Activated CD8-positive, alpha-beta memory T cell treated with anti-CD3 and anti-CD28 coated beads, Interleukin-2, amount 50 U/mL, for 48 hours (primary cell): ENCODE measurements around the gene PPP2R5B.
A peak's percentile ranks its signal among the peaks of the same experiment; 100 is the strongest.

Source experiments
- DNase-seq: peaks from one replicate; pipeline ENCODE4 v3.0.0-alpha.2; 2020

Gene PPP2R5B

DNA sequence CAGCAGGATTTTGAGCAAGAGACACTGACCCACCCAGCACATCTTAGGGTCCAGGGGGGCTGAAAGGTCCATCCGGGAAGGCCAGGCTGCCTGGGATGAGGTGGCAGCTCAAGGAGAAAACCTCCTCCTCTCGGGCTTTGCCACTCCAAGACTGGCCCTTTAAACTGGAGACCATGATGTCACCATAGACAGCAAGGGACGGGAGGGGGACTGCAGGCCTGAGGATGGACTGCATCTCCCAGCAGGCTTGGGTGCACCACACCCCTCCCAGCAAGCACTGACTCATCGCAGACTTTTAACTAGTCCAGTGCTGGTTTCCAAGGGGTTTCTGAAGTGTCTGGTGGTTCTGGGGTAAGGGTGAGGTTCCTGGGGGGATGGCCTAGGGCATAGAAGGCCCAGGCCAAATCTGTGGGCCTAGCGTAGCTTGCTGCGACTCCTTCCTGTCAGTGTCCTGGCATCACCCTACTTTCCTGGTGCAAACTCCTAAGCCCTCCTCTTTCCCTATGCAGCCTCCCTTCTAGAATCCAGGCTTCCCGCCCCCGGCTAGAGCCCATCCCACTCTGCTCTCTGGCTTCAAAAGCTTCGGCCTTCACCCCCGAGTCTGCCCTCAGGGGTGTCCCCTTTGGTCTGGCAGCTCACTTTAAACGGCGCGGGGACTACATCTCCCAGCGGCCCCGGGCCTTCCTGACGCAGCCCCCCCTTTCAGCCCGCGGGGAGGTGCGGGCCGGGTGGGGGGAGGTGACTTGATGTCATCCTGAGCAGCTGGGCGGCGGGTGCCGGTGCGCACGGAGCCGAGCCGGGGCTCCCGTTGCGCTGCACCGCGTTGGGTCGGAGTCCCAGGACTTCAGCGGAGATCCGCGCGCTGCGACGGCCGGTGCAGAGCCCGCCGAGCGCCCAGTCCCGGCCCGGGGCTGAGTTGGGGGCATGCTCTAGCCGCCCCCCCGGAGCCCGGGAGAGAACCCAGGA is at the start of gene PPP2R5B:
TSS of gene PPP2R5B (plus strand) at position 746 of the 966 bp plus-strand sequence. CDS start 1,046 bp downstream, outside the sequence.
- DNase-seq: peak; percentile 92

DNA sequence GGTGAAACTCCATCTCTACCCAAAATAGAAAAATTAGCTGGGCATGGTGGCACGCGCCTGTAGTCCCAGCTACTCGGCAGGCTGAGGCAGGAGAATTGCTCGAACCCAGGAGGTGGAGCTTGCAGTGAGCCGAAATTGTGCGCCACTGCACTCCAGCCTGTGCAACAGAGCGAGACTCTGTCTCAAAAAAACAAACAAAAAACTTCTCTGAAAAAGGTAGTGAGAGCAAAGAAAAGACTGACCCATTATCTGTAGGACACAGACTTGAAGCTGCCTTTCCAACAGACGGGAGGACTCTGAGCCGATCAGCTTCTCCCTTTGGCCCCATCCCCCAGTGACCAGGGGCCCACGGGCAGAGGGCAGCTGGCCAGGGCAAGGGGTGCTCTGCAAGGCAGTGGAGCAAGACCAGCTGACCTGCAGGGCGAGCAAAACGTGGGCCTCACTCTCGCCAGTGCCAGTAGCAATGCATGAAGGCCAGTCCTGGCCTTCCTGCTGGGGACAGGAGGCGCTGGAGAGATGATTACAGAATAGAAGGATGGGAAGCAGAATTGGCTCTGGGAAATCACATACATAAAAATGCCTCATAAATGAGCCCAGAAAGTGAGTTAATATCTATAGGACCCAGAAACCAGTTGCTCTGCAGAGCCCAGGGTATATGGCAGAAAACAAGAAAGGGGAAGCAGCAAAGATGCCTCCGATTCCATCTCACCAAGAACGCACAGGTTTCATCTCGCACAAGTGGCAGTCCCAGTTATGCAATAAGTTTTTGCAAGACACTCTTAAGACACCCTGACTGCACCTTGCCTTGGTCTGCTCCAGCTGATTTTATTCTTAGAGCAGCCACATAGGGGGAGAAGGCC is 48.9 kb upstream of the PPP2R5B start:
- no peak for DNase-seq

DNA sequence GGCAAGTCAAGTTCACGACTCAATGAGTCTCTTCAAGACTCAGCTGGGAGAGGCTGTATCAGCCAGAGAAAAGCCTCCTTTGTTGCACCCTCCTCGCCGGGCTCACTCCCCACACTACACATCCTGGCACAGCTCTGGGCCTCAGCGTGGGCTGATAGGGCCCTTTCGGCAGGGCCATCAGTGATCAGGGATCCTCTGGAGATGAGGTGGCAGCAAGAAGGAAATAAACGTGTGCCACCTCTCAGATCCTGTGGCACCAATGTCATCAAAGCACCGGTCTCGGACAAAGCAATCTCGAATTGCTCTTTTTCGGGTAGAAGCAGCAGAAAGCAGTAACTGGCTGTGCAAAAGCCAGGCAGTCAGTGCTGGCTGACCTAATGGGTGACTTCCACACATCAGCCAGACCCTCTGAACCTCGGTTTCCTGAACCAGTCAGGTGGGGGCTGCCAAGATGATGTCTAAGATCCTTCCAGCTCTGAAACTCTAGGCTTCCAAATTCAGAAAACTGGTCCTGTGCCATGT is 48.2 kb upstream of the PPP2R5B start:
- DNase-seq: no peak

GRCh38 chr11:64876835-64877341 is 47.6 kb upstream of the PPP2R5B start:
- no peak for DNase-seq

DNA sequence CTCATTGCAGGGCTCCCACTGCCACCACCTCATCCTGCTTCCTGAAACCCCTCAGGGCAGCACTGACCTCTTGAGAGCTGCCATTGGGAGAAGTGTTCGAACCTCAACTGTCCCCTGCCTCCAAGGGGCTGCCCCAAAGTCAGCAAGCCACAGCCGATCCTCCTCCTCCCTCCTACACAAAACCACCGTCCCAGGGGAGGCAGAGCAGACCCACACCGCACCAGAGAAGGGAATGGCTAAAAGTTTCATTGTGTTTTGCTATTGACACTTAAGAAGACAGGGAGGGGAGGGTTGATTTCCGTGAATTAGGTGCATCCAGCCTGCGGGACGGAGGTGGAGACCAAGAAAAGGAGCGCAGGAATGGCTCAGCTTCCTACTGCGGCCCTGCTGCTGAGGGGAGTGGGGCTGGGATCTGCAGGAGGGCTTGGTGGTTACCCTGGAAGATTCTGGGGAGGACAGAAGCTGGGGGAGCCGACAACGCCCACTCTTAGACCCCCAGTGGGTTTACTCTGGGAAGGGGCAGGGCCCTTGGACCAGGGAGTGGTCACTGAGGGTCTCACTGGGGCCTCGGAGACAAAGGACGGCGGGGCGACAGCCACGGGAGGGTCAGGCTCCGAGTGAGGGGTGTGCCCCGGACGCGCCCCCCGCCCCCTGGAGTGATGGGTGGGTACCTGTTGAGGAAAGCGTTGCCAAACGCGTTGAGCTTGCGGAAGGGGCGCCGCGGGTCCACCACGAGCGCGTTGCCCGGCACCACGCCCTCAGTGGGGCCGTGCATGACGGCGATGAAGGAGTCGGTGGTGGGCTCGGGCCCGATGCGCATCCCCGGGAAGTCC is 46.9 kb upstream of the PPP2R5B start:
- peak; percentile 72 for DNase-seq

DNA sequence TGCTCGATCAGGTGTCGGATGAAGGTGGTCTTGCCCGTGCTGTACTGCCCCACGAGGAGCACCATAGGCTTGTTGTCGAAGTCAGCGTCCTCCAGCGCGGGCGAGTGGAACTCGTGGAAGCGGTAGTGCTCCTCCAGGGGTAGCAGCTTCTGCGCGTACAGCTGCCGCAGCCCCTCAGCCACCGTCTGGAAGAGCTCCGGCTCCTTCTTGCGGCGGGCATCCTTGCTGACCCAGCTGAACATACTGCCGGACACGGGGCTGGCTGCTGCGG is 46.3 kb upstream of the PPP2R5B start:
- no peak for DNase-seq

DNA sequence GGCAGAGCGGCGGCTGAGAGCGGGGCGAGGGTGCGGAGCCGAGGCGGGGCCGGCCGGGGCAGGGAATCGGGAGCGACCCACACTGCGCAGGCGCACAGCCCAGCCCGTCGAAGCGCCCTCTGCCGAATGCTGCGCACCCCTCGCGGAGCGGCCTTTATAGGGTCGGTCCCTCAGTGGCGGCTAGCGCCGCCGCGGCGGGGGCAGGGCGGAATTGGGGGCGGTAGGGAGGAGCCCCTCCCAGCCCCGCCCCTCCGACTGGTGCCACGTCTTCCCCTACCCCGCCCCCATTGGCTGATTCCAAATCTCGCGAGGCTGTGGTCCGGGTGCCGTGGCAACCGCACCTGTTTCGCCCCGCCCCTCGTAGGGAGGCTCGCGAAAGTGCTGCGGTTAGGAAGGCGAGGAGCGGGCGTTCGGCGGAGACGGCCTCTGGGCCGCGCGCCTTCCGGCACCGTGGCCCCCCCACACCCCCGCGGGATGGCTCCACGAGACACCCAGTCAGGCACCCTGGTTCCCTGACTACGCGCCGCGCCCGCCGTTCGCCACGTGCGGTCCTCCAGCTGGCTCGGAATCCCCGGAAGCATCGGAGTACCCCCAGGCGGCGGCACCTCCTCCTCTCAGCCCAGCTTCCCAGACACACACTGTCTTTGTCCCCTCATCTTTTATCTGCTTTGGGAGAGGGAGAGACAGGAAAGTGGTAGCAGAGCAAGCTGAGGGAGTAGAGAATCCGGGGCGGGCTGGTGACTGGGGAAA is 45.8 kb upstream of the PPP2R5B start, which contains the start of gene EHD1:
TSS of gene EHD1 (minus strand) at position 128 of the 750 bp plus-strand sequence. CDS start 157 bp downstream, outside the sequence.
- peak; percentile 100 for DNase-seq

DNA sequence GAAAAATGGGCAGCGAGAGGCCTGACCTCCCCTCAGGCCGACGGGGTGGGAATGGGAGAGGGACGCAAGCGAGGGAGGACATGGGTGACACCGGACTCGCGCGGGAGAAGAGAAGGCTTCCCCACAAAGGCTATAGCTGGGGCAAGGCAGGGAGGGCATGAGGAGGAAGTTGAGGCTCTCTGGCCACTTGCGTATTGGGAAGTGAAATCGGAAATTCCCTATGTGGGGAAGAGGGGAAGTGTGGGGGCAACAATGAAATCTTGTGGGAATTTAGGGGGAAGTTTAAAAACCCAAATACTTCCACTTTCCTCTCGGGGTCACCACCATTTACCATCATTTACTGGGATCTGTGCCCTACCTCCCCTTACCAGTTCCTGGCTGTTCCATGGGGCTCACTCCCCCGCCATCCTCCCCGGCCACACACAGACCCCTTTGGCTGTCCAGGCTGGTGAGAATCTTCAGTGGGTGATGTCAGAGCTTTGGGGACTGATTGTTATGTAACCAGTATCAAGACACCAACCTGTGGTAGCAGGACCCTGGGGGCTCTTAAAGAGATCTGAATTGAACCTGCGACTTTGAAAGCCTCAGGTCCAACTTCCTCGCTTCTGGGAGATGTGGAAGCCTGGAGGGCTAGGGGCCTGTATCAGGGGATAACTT is 45.1 kb upstream of the PPP2R5B start:
- DNase-seq: no peak

- no peak for DNase-seq
These were observed 44.1 kb upstream of the PPP2R5B start for GRCh38 chr11:64880240-64881001.

- no peak for DNase-seq
These were observed 43.0 kb upstream of the PPP2R5B start for GRCh38 chr11:64881476-64881875.

DNA sequence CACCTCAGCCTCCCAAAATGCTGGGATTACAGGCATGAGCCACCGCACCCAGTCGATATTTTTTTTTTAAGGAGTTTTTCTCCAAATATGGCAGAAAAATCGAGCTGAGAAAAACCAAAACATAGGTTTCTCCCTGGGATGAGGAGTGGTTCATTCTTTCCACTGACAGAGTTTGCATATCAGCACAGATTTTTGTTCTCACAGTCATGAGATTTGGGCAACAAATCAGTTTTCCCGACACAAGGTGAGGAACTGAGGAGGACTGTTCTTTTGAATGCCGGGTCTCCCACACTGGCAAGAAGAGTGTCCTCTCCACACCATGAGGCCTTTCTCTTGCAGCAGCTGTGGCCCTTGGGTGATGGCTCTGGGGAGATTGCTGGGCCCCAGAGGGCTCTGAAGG is 42.2 kb upstream of the PPP2R5B start:
- no peak for DNase-seq

GRCh38 chr11:64883575-64883974 is 40.9 kb upstream of the PPP2R5B start:
- no peak for DNase-seq

DNA sequence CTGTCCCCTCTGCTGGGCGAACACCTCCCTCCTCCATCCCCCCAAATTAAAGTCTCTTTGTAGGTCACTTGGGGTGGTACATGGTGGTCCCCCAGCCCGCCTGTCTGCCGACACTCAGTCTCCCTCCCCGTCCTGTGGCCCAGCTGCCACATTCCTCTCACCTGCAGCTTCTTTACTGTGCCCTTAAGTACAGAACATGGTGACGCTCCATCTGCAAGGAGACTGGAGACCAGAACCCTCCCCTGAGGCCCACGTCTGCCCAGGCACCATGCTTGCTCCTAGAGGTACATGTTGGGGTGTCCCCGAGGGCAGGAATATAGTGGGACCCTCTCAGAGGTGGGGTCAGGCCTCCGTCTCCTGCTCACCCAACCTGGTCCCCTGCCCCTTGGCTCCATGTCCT is 40.5 kb upstream of the PPP2R5B start:
- no peak for DNase-seq

DNA sequence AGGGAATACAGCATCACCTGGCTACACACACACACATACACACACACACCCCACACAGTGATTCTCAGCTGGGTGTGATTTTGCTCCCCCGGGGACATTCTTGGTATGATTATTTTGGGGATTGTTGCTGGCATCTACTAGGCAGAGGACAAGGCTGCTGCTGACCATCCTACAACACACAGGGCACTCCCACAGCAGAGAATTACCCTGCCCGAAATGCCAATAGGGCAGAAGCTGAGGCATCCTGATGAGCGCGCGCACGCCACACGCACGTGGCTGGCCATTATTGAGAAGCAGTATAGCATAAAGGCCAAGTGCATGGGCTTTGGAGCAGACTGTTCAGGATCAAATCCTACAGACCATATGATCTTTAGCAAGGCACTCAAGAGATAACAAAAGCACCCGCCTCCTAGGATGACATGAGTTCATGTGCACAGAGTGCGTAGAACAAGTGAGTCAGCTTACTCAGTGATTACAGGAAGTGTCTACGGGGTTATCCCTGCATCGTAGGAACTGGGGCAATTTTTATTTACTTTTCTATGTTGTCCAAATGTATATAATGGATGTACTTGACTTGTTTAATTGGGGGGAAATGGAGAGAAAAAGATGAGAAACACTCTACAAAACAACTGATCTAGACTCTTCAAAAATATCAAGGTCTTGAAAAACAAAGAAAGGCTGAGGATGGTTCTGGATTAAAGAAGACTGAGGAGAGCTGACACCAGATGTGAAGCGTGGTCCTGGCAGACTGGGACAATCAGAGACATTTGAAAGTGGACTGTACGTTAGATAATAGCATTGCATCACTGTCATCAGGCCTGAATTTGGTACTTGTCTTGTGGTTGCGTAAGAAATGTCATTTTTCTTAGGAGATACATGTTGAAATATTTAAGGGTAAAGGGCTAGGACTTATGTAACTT is 38.9 kb upstream of the PPP2R5B start:
- no peak for DNase-seq

DNA sequence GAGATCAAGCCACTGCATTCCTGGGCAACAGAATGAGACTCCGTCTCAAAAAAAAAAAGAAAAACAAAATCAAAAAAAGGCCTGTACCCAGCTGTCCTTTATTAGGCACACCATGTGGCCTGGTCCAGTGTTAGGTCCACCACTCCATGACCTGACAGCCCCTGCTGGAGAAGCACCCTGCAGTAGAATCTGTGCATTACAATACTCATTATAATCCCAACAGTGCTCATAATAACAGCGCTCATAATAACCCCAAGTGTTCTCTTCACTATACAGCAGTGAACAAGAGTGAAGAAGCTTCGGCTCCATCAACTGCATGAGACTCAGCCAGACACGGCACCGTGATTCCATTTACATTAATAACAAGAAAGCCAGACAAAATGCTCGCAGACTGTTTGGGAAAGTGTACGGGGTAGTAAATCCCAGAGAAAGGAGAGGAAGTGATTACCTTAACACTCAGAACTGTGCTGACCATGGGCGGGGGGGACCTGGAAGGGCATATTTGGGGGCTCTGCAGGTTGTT is 37.2 kb upstream of the PPP2R5B start:
- DNase-seq: no peak

DNA sequence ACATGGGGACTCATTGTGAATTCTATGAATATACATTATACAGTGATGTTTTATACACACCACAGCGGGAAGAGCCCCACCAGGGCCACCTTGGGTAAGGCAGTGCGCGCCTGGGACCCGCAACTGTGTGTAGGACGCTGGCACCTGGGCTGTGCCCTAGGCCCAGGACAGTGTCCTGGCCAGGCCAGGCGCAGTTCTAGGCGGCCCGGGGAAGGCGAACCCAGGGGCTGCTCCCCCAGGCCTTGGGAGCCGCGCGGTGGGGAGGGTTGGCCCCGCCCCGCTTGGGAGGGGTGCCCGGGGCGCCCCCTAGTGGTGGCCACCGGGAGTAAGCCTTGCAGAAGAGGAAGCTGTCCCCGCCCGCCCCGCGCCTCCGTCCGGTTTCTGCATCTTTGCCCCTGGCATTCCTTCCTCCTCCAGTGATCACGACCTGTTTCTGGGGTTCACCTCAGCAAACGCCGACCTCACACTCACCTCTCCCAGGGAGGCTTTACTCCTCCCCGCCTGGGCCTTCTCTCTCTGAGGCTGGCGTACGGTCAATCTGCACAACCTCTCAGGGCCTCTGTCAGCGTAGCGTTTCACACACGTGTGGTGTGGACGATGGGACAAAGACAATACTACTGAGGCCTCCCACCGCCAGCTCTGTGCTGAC is 36.6 kb upstream of the PPP2R5B start:
- peak; percentile 98 for DNase-seq

DNA sequence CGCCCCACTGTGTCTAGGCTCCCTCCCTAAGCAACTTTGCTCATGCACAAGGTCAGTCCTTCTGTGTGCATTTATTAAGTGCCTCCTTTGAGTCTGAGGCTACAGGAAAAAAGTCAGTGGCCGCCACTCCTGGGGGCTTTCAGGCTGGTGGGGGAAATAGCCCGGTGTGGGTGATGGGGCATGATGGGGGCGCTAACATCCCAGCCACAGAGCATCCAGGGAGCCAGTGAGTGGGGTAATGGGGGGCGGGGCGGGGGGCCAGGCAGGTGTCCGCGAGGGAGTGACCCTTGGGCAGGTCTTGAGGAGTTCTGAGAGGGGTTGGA is 36.1 kb upstream of the PPP2R5B start:
- no peak for DNase-seq

DNA sequence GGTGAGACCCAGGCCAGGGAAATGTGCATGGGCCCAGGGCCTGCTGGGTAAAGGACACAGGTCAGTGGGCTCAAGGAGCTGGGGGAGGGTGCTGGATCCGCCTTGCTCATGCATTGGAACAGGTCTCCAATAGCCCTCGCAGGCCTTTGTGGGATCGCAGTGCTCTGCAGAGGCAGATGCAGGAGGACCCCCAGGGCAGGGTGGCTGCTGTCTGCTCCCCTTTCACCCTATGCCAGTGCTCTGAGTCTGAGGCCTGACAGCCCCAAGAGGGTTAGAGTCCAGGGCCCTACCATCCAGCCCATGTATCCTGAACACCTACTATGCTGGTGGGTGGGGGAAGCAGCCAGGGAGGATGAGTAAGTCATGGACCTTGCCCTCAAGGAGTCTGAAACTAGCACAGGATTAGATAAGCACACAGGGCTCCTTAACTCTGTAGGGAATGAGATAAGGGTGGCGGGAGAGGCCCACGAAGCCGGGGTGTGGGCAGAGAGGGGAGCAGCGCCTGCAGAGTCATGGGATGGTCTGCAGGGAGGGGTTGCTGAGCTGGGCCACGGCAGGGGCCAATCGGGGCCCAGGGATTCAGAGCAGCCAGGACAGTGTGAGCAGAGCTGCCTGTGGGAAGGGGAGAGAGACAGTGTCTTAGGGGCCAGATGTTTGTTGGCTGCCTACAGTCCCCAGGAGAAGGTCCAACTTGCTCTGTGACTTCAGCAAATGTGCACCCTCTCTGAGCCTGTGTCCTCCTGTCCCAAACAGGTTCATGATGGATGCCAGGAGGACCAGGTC is 35.6 kb upstream of the PPP2R5B start:
- no peak for DNase-seq
